Germinal center (tissue), 1 donor: Measurements from ENCODE around the gene PELI2.

ENCODE experiments used
- DNase-seq: peaks from one replicate; pipeline ENCODE4 v3.0.0; 2012; ENCODE audit warnings: mixed read lengths, low spot score

PELI2 gene

GRCh38 chr14:56300495-56300894 lies 182.3 kb downstream of the PELI2 start:
- no peak for DNase-seq

- DNase-seq, result no peak
Measured at GRCh38 chr14:56304456-56304855, 186.2 kb downstream of the PELI2 start.

GRCh38 chr14:56309198-56309597 lies 191.0 kb downstream of the PELI2 start:
- no peak for DNase-seq

- DNase-seq, result no peak
Measured at GRCh38 chr14:56310643-56311042, 192.4 kb downstream of the PELI2 start.

GRCh38 chr14:56313789-56314188 lies 195.6 kb downstream of the PELI2 start:
- DNase-seq, result no peak

- no peak for DNase-seq
Measured at GRCh38 chr14:56318393-56319115, 200.3 kb downstream of the PELI2 start.

GRCh38 chr14:56321861-56322260 lies 203.7 kb downstream of the PELI2 start:
- no peak for DNase-seq

- DNase-seq, result no peak
Measured at GRCh38 chr14:56322531-56322930, 204.3 kb downstream of the PELI2 start.

- DNase-seq, result no peak
Measured at GRCh38 chr14:56324454-56324853, 206.2 kb downstream of the PELI2 start.

GRCh38 chr14:56324856-56325699 lies 206.9 kb downstream of the PELI2 start:
- no peak for DNase-seq

- DNase-seq, result no peak
Measured at GRCh38 chr14:56328021-56328420, 209.8 kb downstream of the PELI2 start.

GRCh38 chr14:56331592-56332216 lies 213.5 kb downstream of the PELI2 start:
- no peak for DNase-seq

- DNase-seq, result no peak
Measured at GRCh38 chr14:56333359-56334292, 215.4 kb downstream of the PELI2 start.

- no peak for DNase-seq
Measured at GRCh38 chr14:56334458-56334857, 216.2 kb downstream of the PELI2 start.

GRCh38 chr14:56338674-56339073 lies 220.5 kb downstream of the PELI2 start:
- DNase-seq, result no peak

- peak; percentile 55 for DNase-seq
Measured at GRCh38 chr14:56339855-56340701, 221.9 kb downstream of the PELI2 start.

GRCh38 chr14:56340932-56341331 lies 222.7 kb downstream of the PELI2 start:
- no peak for DNase-seq

- DNase-seq, result no peak
Measured at GRCh38 chr14:56341766-56342493, 223.7 kb downstream of the PELI2 start.

- DNase-seq, result peak; percentile 16
Measured at GRCh38 chr14:56342494-56342942, 224.3 kb downstream of the PELI2 start.

GRCh38 chr14:56349960-56350359 lies 231.7 kb downstream of the PELI2 start:
- no peak for DNase-seq
